Breast epithelium (tissue), 3 donors: Measurements from ENCODE around the gene LDLRAD4.

ENCODE experiments used
- POLR2A ChIP-seq: fragments of 450-650 bp; IDR thresholded peaks from one replicate; pipeline ENCODE4 v1.6.1; 2016; ENCODE audit warnings: antibody characterized with exemption, mild to moderate bottlenecking, moderate library complexity
- POLR2AphosphoS5 ChIP-seq, 3 donors: sonication (generic); formaldehyde crosslinking; IDR thresholded peaks; one replicate each; pipeline ENCODE4 v1.6.1; 2017; ENCODE audit warnings: antibody characterized with exemption in 3 of 3

- TF ChIP-seq POLR2AphosphoS5 (IDR thresholded peaks at IDR 0.05) (no peak), POLR2A (no peak)
These were observed 155.5 kb downstream of the LDLRAD4 start for GRCh38 chr18:13374096-13374467.
